GM18870 (cell line): ENCODE measurements around the gene NTMT1.

ENCODE experiments used
- ATAC-seq: cut with Tn5 transposase; IDR thresholded peaks from one replicate; pipeline ENCODE4 v1.9.1; 2021; ENCODE audit warnings: moderate library complexity; ENCODE audit not compliant: unreplicated experiment

NTMT1 gene

DNA sequence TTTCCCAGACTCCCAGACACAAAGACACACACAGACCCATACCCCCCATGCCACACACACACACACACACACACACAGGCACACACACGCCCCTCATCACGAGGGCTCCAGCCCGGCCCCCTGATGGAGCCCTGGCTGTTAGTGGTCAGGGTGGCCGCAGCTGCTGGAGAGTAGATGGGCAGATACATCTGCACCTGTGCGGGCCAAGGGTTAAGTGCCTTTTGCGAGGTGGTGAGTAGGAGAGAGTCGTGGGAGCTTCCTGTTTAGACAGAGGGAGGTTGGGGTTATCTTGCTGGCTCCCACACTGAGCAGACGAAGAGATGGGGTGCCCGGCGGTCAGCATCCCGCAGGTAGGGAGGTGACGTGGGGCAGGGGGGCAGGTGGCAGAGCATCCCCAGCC lies 47.6 kb downstream of the NTMT1 start:
- ATAC-seq, result no peak

DNA sequence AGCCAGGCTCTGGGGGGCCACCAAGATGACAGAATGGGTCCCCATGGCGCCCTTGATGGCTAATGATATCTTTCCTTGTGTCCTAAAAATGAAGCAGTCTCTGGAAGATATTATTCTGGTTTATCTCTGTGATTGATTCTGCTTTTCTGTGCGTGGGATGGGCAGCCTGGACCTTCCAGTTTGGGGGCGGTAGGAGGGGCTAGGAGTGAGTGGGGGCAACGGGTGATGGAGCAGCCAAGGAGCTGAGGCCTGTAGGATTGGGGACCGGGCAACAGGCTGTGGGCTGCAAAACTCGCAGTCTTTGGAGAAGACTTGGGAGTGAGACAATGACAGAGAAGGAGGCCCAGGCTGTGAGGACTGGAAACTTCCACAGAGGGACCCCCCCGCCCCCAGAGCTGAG lies 48.3 kb downstream of the NTMT1 start:
- no peak for ATAC-seq

GRCh38 chr9:129675620-129676019 lies 49.7 kb downstream of the NTMT1 start:
- no peak for ATAC-seq

GRCh38 chr9:129676287-129676686 lies 50.3 kb downstream of the NTMT1 start:
- no peak for ATAC-seq

- ATAC-seq, result no peak
Observed at GRCh38 chr9:129676975-129677374, 51.0 kb downstream of the NTMT1 start.

DNA sequence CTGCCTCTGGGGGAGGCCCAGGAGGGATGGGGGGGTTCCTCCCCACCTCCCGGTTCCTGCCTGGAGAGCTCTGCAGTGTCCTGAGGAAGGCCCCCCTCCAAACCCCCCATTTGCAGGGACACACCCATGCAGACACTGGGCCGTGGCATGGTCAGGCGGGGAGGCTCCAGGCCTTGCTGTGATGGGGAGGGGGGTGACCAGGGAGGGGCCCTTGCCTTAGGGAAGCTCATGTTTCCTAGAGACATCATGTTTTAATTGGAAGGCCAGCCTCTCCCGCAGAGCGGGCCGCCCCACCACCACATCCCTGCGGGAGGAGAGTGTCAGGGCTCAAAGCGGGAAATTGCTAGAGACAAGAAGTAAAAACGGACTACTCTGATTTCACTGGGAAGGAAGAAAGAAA lies 51.5 kb downstream of the NTMT1 start:
- no peak for ATAC-seq

DNA sequence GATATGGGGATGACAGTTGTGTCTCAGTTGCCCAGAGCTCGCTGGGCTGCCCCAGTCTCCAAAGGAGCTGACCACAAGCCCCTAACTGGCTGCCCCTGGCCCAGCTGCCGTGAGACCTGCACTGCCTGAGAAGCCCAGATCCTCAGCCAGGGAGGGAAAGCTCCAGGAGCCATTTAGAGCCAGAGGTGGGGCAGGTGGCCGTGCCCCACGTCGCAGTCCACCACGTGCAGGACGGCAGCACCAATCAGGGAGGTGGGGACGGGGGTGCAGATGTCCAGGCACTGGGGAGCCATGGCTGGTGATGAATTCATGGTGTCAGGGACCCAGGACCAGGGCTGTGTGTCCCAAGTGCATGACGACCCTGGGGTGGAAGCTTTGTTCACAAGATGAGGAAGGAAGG lies 52.9 kb downstream of the NTMT1 start:
- ATAC-seq, result no peak

GRCh38 chr9:129679537-129679936 lies 53.6 kb downstream of the NTMT1 start:
- ATAC-seq, result no peak

GRCh38 chr9:129681924-129682323 lies 56.0 kb downstream of the NTMT1 start:
- ATAC-seq, result no peak

- no peak for ATAC-seq
Observed at GRCh38 chr9:129682381-129682780, 56.4 kb downstream of the NTMT1 start.

DNA sequence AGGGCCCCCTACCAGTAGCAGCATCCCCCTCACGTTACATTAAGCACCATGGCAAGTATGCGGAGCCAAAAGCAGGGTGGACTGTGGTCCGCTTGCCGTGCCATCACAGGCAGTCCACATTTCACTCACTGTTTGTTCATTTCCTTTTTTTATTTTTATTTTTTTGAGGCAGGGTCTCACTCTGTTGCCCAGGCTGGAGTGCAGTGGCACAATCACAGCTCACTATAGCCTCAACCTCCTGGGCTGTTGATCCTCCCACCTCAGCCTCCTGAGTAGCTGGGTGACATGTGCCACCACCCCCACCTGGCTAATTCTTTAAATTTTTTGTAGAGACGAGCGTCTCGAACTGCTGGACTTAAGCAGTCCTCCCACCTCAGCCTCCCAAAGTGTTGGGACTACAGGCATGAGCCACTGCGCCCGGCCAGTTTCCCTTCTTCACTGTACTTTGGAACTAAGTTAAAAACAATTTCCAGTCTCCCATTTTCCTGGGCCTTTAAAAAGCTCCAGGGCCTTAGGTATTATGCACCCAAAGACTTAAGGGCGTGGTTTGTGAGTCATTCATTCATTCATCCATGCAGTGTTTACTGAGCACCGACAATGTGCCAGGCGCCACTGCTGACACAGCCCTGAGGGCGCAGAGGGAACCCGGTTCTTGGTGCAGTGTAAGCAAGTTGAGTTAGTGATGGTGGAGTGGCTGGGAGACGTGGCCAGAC lies 59.4 kb downstream of the NTMT1 start:
- ATAC-seq, result no peak
